HEK293T (cell line): ENCODE data around the gene RBM18.

ENCODE experiments used
- BHLHE40 ChIP-seq: fragments of 450-650 bp; IDR thresholded peaks from 2 replicates; pipeline ENCODE4 v1.6.1; 2016; ENCODE audit warnings: mild to moderate bottlenecking, moderate library complexity, borderline replicate concordance
- FOXA1 ChIP-seq: fragments of 450-650 bp; IDR thresholded peaks from 2 replicates; pipeline ENCODE4 v1.6.1; 2016; ENCODE audit warnings: mild to moderate bottlenecking
- FOXK2 ChIP-seq: fragments of 450-650 bp; IDR thresholded peaks from 2 replicates; pipeline ENCODE4 v1.6.1; 2016; ENCODE audit warnings: mild to moderate bottlenecking
- FOXM1 ChIP-seq: fragments of 450-650 bp; IDR thresholded peaks from 2 replicates; pipeline ENCODE4 v1.6.1; 2017; ENCODE audit warnings: mild to moderate bottlenecking, borderline replicate concordance
- HDGF ChIP-seq: fragments of 450-650 bp; IDR thresholded peaks from 2 replicates; pipeline ENCODE4 v1.6.1; 2017; ENCODE audit warnings: antibody characterized with exemption, borderline replicate concordance
- LEF1 ChIP-seq: fragments of 450-650 bp; IDR thresholded peaks from 2 replicates; pipeline ENCODE4 v1.6.1; 2017; ENCODE audit warnings: mild to moderate bottlenecking, borderline replicate concordance
- SP1 ChIP-seq: fragments of 450-650 bp; IDR thresholded peaks from 2 replicates; pipeline ENCODE4 v1.6.1; 2017
- SUZ12 ChIP-seq: fragments of 450-650 bp; IDR thresholded peaks from 2 replicates; pipeline ENCODE4 v1.6.1; 2016; ENCODE audit warnings: mild to moderate bottlenecking

DNA sequence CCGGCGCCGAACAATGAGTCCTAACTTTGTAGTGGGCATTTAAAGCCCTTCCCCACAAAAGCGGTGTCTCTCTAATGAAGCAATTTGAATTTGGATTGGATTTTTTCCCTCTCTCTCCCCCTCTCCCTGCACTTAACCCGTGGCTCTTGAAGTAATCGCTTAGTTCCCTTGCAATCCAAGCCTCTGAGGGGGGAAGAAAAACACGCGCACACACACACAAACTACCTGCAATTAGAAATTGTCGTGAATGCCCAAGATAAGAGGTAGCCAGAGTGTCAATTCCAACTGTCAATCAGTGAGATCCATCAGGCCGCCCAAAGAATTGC lies 37.1 kb downstream of the RBM18 start:
- no peak for TF ChIP-seq HDGF
- no peak for TF ChIP-seq FOXM1
- no peak for TF ChIP-seq FOXK2
- TF ChIP-seq FOXA1, result no peak
- TF ChIP-seq BHLHE40, result no peak
- no peak for TF ChIP-seq SP1
- TF ChIP-seq SUZ12, result no peak
- no peak for TF ChIP-seq LEF1
